Uterus (tissue), 4 donors: ENCODE measurements around the gene COL18A1. TPM values are rescaled to one million over a fixed set of nuclear protein-coding genes. Genes with fewer than 3 reads are reported as not detected.

Source experiments
- DNase-seq, 2 donors: peaks; one replicate each; pipeline ENCODE4 v3.0.0-alpha.2; 2019 to 2020
- H3K27ac ChIP-seq, 2 donors: fragments of 200-600 bp; sonication (generic); 1 replicate in 1 of 2; 2 replicates in 1 of 2; pipeline ENCODE4 v1.5.1; 2016 to 2018
- H3K27me3 ChIP-seq, 2 donors: fragments of 200-600 bp; sonication (generic); one replicate each; pipeline ENCODE4 v1.5.1; 2018 to 2019; ENCODE audit warnings: control low read depth in 1 of 2
- H3K36me3 ChIP-seq, 2 donors: fragments of 200-600 bp; sonication (generic); one replicate each; pipeline ENCODE4 v1.5.1; 2019; ENCODE audit warnings: control low read depth in 1 of 2
- H3K4me1 ChIP-seq, 2 donors: fragments of 200-600 bp; sonication (generic); one replicate each; pipeline ENCODE4 v1.5.1; 2018 to 2019; ENCODE audit warnings: control low read depth in 1 of 2
- H3K4me3 ChIP-seq, 2 donors: fragments of 200-600 bp; sonication (generic); 1 replicate in 1 of 2; 2 replicates in 1 of 2; pipeline ENCODE4 v1.5.1; 2018 to 2019; ENCODE audit warnings: mild to moderate bottlenecking in 1 of 2
- H3K9me3 ChIP-seq, 2 donors: fragments of 200-600 bp; sonication (generic); one replicate each; pipeline ENCODE4 v1.5.1; 2019; ENCODE audit warnings: control low read depth in 1 of 2
- CTCF ChIP-seq, 4 experiments: fragments of 200-600 bp in 2 of 4; fragments of 450-650 bp in 2 of 4; sonication (generic) in 2 of 4; IDR thresholded peaks; one replicate each; pipeline ENCODE4 v1.5.1; 2016 to 2019; ENCODE audit warnings: antibody characterized with exemption in 4 of 4, mild to moderate bottlenecking in 2 of 4, moderate library complexity in 1 of 4
- POLR2A ChIP-seq, 2 donors: fragments of 450-650 bp; IDR thresholded peaks; one replicate each; pipeline ENCODE4 v1.6.1; 2016; ENCODE audit warnings: antibody characterized with exemption in 2 of 2, mild to moderate bottlenecking in 1 of 2, moderate library complexity in 1 of 2
- intact Hi-C: fragments of 100-400 bp; cut with DNase I; formaldehyde crosslinking; loops from one replicate; pipeline ENCODE4 v1.15.1; 2023; ENCODE audit warnings: low total_unique reads
- total RNA-seq, 4 donors: library from RNA; depleted of rRNA in 3 of 4; stranded (reverse); fragments of >200 nt in 3 of 4; gene quantifications; one replicate each; pipeline versions ENCODE4 v1.1.0 to v1.2.4, GENCODE V29; 2014 to 2023
- donor health status: DM: yes; HTN: yes; CAD: no.

Gene COL18A1
- total RNA-seq, 4 donors from 2014 or later: 73.0 to 223 (median 152) TPM

GRCh38 chr21:45390121-45390751, 14.7 kb upstream of the COL18A1 start:
- Histone ChIP-seq H3K27me3 (no peaks in the 10 kb centered on the region), H3K27ac (no peak overlapping the region), H3K4me3 (no peak overlapping the region), H3K36me3 (no peaks in the 10 kb centered on the region), H3K4me1 (peaks cover 5 to 13% of the 10 kb centered on the region in 2 donors), H3K9me3 (no peaks in the 10 kb centered on the region)
- DNase-seq: peak; percentile 13 to 17
- TF ChIP-seq CTCF (IDR thresholded peaks at IDR 0.05): no peak
- no peak for TF ChIP-seq POLR2A (IDR thresholded peaks at IDR 0.05)
- intact Hi-C loops: loop anchor here (2.0 kb wide), 1 partner anchor 53 kb away; no protein-coding TSS in a partner anchor

- DNase-seq: peak in 1 of 2 donors; percentile 13
- no peak overlapping the region for H3K4me3 ChIP-seq
- H3K27me3 ChIP-seq: no peaks in the 10 kb centered on the region
- H3K27ac ChIP-seq: no peak overlapping the region
- H3K4me1 ChIP-seq: peaks cover 4 to 13% of the 10 kb centered on the region in 2 donors
- intact Hi-C loops: loop anchor here (2.0 kb wide), 1 partner anchor 52 kb away; no protein-coding TSS in a partner anchor
- H3K36me3 ChIP-seq: no peaks in the 10 kb centered on the region
- TF ChIP-seq POLR2A (IDR thresholded peaks at IDR 0.05): no peak
- TF ChIP-seq CTCF (IDR thresholded peaks at IDR 0.05): no peak
- H3K9me3 ChIP-seq: no peaks in the 10 kb centered on the region
These were observed 13.9 kb upstream of the COL18A1 start for GRCh38 chr21:45390831-45391742.

DNA sequence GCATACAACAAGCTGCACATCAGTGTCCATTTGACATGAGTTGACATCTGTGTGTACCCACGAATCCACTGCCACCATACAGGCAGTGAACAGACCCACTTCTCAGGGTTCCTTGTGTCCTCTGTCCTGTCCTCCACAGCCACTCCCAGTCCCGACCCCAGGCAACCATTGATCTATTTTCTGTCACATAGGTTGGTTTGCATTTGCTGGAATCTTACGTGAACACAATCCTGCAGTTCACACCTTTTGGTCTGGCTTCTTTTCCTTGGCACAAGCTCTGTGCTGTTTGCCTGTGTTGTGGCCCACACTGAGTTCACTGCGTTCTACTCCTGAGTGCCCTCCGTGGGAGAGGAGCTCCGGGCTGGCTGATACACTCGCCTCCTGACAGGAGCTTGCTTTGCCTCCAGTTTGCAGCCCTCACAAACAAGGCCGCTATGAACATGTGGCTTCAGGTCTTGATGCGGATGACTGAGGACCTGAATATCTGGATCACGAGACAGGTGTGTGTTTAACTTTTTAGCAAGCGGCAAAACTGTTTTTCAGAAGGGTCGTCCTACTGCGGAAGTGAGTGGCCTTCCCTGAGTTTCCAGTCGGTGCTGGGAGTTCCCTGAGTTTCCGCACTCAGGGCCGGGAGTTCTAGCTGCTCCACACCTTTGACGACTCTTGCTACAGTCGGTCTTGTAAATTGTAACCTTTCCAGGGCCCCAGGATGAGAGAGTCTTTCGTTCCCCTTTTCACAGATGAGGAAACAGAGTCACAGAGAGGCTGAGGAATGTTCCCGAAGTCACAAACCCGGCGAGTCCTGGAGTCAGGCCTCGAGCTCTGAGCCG, 13.0 kb upstream of the COL18A1 start:
- H3K4me1 ChIP-seq: peaks cover 0 to 8% of the 10 kb centered on the region in 2 donors
- intact Hi-C loops: loop anchor here (2.0 kb wide), 1 partner anchor 51 kb away; no protein-coding TSS in a partner anchor

DNA sequence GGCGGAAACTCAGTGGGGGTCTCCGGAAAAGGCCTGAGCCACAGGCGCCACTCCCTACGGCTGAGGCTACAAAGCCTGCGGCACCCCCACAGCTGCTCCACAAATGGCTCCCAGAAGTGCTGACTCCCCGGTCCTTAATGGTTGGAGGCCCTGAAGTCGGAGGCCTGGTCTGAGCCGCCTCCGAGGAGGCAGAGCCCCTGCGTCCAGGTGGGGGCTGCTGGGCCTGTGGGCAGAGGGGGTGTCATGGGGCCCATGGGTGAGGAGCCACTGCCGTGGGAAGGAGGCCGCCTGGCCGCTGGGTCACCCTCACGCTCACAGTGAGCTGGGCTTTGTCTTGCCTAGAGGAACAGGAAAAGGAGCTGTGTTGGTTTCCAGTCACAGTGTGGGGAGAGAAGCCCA, 12.4 kb upstream of the COL18A1 start:
- TF ChIP-seq POLR2A (IDR thresholded peaks at IDR 0.05) (no peak), CTCF (IDR thresholded peaks at IDR 0.05) (no peak)
- H3K9me3 ChIP-seq: no peaks in the 10 kb centered on the region
- peaks cover 0 to 3% of the 10 kb centered on the region in 2 donors for H3K4me1 ChIP-seq
- H3K27ac ChIP-seq: no peak overlapping the region
- H3K36me3 ChIP-seq: no peaks in the 10 kb centered on the region
- H3K27me3 ChIP-seq: no peaks in the 10 kb centered on the region
- intact Hi-C loops: no loop called here
- no peak for DNase-seq
- no peak overlapping the region for H3K4me3 ChIP-seq

More for the DNA sequence above, 13.0 kb upstream of the COL18A1 start:
- Histone ChIP-seq H3K27me3 (no peaks in the 10 kb centered on the region), H3K27ac (no peak overlapping the region), H3K9me3 (no peaks in the 10 kb centered on the region), H3K4me3 (no peak overlapping the region), H3K36me3 (no peaks in the 10 kb centered on the region)
- TF ChIP-seq CTCF (IDR thresholded peaks at IDR 0.05) (no peak), POLR2A (IDR thresholded peaks at IDR 0.05) (no peak)
- DNase-seq: peak in 1 of 2 donors; percentile 11
